ENCODE measurements around the gene EEFSEC. TPM values are rescaled to one million over a fixed set of nuclear protein-coding genes. Genes with fewer than 3 reads are reported as not detected.

The EEFSEC gene
- total RNA-seq, 1 donor from 2014 or later: 6.1 TPM

DNA sequence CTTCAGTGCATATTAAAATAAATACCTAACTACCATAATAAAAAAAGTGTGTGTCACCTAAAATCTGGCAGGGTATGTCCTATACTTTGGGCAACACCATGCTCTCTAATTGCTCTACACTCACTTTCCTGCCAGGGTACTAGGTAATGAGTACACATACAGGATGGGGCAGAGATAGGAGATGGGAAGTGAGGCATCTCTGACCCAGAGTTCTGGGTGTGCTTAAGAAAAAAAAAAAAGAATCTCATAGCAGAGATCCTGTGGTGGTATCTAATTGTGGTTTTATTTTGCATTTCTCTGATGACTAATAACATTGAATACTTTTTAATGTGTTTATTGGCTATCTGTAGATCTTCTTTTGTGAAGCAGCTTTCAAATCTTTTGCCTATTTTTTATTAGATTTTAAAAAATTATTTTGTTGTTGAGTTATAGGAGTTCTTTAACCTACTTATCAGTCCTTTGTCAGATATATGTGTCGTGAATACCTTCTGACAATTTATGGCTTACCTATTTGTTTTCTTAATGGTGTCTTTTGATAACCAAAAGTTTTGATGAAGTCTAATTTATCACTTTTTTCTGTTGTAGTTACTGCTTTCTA is 48.0 kb downstream of the EEFSEC start:
- H3K9me3 Mint-ChIP-seq (ENCODE audit: unreplicated experiment): no peaks in the 10 kb centered on the region
- no peak overlapping the region for H3K27ac ChIP-seq (ENCODE audit: low read depth, low read length)
- no peak overlapping the region for H3K9ac ChIP-seq (ENCODE audit: low read length)
- no peaks in the 10 kb centered on the region for H3K36me3 Mint-ChIP-seq (ENCODE audit: low read depth, unreplicated experiment)
- no peaks in the 10 kb centered on the region for H3K79me2 ChIP-seq (ENCODE audit: insufficient read depth, low read length)
- H3K27me3 Mint-ChIP-seq (ENCODE audit: low read depth, unreplicated experiment): no peaks in the 10 kb centered on the region
- DNase-seq (ENCODE audit: low read depth): peak; percentile 4
- H3K4me3 ChIP-seq (ENCODE audit: insufficient read depth, low read depth, low read length): no peak overlapping the region
- no peaks in the 10 kb centered on the region for H4K20me1 ChIP-seq (ENCODE audit: insufficient read depth, low read length)
- H3K9me3 ChIP-seq (ENCODE audit: insufficient read depth, low read depth, low read length): no peaks in the 10 kb centered on the region
- H3K4me1 Mint-ChIP-seq (ENCODE audit: low read depth, unreplicated experiment): no peaks in the 10 kb centered on the region
- H3K4me1 ChIP-seq (ENCODE audit: insufficient read depth, low read length): no peaks in the 10 kb centered on the region
- H2AFZ ChIP-seq (ENCODE audit: low read depth, low read length): no peak overlapping the region
- no peak for TF ChIP-seq EZH2 (IDR thresholded peaks at IDR 0.05; ENCODE audit: insufficient read depth, low read length)
- TF ChIP-seq, protein P1, sequence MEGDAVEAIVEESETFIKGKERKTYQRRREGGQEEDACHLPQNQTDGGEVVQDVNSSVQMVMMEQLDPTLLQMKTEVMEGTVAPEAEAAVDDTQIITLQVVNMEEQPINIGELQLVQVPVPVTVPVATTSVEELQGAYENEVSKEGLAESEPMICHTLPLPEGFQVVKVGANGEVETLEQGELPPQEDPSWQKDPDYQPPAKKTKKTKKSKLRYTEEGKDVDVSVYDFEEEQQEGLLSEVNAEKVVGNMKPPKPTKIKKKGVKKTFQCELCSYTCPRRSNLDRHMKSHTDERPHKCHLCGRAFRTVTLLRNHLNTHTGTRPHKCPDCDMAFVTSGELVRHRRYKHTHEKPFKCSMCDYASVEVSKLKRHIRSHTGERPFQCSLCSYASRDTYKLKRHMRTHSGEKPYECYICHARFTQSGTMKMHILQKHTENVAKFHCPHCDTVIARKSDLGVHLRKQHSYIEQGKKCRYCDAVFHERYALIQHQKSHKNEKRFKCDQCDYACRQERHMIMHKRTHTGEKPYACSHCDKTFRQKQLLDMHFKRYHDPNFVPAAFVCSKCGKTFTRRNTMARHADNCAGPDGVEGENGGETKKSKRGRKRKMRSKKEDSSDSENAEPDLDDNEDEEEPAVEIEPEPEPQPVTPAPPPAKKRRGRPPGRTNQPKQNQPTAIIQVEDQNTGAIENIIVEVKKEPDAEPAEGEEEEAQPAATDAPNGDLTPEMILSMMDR (IDR thresholded peaks at IDR 0.05; ENCODE audit: insufficient read depth, low read depth, low read length): no peak
- no peaks in the 10 kb centered on the region for H3K36me3 ChIP-seq (ENCODE audit: insufficient read depth, low read length)
- H3K4me3 Mint-ChIP-seq (ENCODE audit: unreplicated experiment): no peak overlapping the region
- no peak overlapping the region for H3K4me2 ChIP-seq (ENCODE audit: low read length)
- no peak for FAIRE-seq
- H3K27ac Mint-ChIP-seq (ENCODE audit: unreplicated experiment): no peak overlapping the region
- no peaks in the 10 kb centered on the region for H3K27me3 ChIP-seq (ENCODE audit: insufficient read depth, low read length)

DNA sequence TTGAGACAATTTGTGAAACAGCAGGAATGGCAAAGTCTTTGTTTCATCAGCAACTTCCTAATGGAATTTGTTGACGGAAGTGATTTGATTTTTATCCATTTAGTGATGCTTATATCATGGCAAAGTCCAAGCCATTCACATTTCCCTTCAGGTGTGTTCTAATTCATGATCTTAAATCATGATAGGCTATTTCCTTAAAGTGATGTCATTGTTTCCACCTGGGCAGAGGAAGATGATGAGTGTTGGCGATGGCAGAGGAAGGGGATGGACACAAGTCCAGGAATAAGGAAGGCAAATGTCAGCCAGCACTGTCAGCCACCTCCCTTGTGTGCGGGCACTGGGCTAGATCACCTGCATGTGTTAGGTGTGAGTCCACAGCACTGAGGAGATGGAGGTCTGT is 49.9 kb downstream of the EEFSEC start:
- TF ChIP-seq EZH2 (IDR thresholded peaks at IDR 0.05; ENCODE audit: insufficient read depth, low read length): no peak
- TF ChIP-seq, protein P1 (IDR thresholded peaks at IDR 0.05; ENCODE audit: insufficient read depth, low read depth, low read length): no peak
- H3K27me3 Mint-ChIP-seq (ENCODE audit: low read depth, unreplicated experiment): no peaks in the 10 kb centered on the region

DNA sequence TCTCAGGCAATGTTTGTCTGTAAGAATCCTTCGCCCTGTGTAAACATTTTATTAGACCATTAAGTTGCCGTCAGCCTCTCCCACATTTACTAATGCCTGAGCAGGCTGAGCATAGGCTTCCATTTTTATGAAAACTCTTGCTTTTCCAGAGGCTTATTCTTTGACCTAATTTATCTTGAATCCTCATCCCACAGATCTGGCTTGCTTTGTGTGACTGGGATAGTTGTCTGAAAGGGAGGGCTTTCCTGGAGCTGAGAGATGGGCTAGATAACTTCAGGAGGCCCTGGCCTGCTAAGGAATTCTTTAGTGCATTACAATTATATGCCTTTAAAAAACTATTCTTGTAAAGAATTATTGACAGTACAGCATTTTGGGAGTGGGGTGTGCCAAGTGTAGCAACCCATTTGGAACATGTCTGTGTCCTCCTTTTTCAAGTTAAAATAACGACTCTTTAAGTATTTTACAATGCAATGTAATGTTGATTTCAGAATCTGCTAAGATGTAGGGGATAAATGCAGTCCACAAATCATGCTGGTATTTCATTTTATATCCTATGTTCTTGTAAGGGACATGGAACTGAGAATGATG is 52.4 kb downstream of the EEFSEC start:
- Histone ChIP-seq H3K9me3 (ENCODE audit: insufficient read depth, low read depth, low read length) (no peaks in the 10 kb centered on the region), H3K27ac (ENCODE audit: low read depth, low read length) (no peak overlapping the region), H3K9ac (ENCODE audit: low read length) (no peak overlapping the region), H3K36me3 (ENCODE audit: insufficient read depth, low read length) (no peaks in the 10 kb centered on the region), H3K27me3 (ENCODE audit: insufficient read depth, low read length) (no peaks in the 10 kb centered on the region), H3K79me2 (ENCODE audit: insufficient read depth, low read length) (no peaks in the 10 kb centered on the region), H3K4me3 (ENCODE audit: insufficient read depth, low read depth, low read length) (no peak overlapping the region), H3K4me2 (ENCODE audit: low read length) (no peak overlapping the region), H4K20me1 (ENCODE audit: insufficient read depth, low read length) (peaks cover 11% of the 10 kb centered on the region), H2AFZ (ENCODE audit: low read depth, low read length) (no peak overlapping the region), H3K4me1 (ENCODE audit: insufficient read depth, low read length) (no peaks in the 10 kb centered on the region)
- Mint-ChIP-seq H3K4me3 (ENCODE audit: unreplicated experiment) (no peak overlapping the region), H3K9me3 (ENCODE audit: unreplicated experiment) (no peaks in the 10 kb centered on the region), H3K36me3 (ENCODE audit: low read depth, unreplicated experiment) (no peaks in the 10 kb centered on the region), H3K27ac (ENCODE audit: unreplicated experiment) (no peak overlapping the region), H3K4me1 (ENCODE audit: low read depth, unreplicated experiment) (no peaks in the 10 kb centered on the region), H3K27me3 (ENCODE audit: low read depth, unreplicated experiment) (peaks cover 3% of the 10 kb centered on the region)
- TF ChIP-seq, protein P1 (IDR thresholded peaks at IDR 0.05; ENCODE audit: insufficient read depth, low read depth, low read length): no peak
- no peak for TF ChIP-seq EZH2 (IDR thresholded peaks at IDR 0.05; ENCODE audit: insufficient read depth, low read length)
- FAIRE-seq: no peak
- no peak for DNase-seq (ENCODE audit: low read depth)

More for the DNA sequence above, 49.9 kb downstream of the EEFSEC start:
- H3K4me3 Mint-ChIP-seq (ENCODE audit: unreplicated experiment): no peak overlapping the region
- Histone ChIP-seq H2AFZ (ENCODE audit: low read depth, low read length) (no peak overlapping the region), H3K4me2 (ENCODE audit: low read length) (no peak overlapping the region), H3K36me3 (ENCODE audit: insufficient read depth, low read length) (no peaks in the 10 kb centered on the region), H3K9ac (ENCODE audit: low read length) (no peak overlapping the region), H3K27me3 (ENCODE audit: insufficient read depth, low read length) (no peaks in the 10 kb centered on the region), H3K9me3 (ENCODE audit: insufficient read depth, low read depth, low read length) (no peaks in the 10 kb centered on the region), H3K79me2 (ENCODE audit: insufficient read depth, low read length) (no peaks in the 10 kb centered on the region), H3K27ac (ENCODE audit: low read depth, low read length) (no peak overlapping the region), H3K4me1 (ENCODE audit: insufficient read depth, low read length) (no peaks in the 10 kb centered on the region), H4K20me1 (ENCODE audit: insufficient read depth, low read length) (peaks cover 5% of the 10 kb centered on the region), H3K4me3 (ENCODE audit: insufficient read depth, low read depth, low read length) (no peak overlapping the region)
- FAIRE-seq (no peak), DNase-seq (ENCODE audit: low read depth) (no peak)
- H3K27ac Mint-ChIP-seq (ENCODE audit: unreplicated experiment): no peak overlapping the region
- no peaks in the 10 kb centered on the region for H3K4me1 Mint-ChIP-seq (ENCODE audit: low read depth, unreplicated experiment)
- no peaks in the 10 kb centered on the region for H3K9me3 Mint-ChIP-seq (ENCODE audit: unreplicated experiment)
- no peaks in the 10 kb centered on the region for H3K36me3 Mint-ChIP-seq (ENCODE audit: low read depth, unreplicated experiment)
